Esophagus squamous epithelium (tissue), 4 donors: ENCODE data around the gene ACACA.

Experiments used
- POLR2A ChIP-seq, 4 donors: fragments of 450-650 bp; IDR thresholded peaks; one replicate each; pipeline ENCODE4 v1.6.1; 2017; ENCODE audit warnings: antibody characterized with exemption in 4 of 4, mild to moderate bottlenecking in 4 of 4, moderate library complexity in 3 of 4
- TF ChIP-seq, protein P1 (sequence below), 6 experiments: fragments of 450-650 bp in 4 of 6; fragments of 200-600 bp in 2 of 6; sonication (generic) in 2 of 6; IDR thresholded peaks; one replicate each; pipeline ENCODE4 v1.5.1; 2016 to 2019; ENCODE audit warnings: antibody characterized with exemption in 6 of 6, mild to moderate bottlenecking in 4 of 6, moderate library complexity in 4 of 6

DNA sequence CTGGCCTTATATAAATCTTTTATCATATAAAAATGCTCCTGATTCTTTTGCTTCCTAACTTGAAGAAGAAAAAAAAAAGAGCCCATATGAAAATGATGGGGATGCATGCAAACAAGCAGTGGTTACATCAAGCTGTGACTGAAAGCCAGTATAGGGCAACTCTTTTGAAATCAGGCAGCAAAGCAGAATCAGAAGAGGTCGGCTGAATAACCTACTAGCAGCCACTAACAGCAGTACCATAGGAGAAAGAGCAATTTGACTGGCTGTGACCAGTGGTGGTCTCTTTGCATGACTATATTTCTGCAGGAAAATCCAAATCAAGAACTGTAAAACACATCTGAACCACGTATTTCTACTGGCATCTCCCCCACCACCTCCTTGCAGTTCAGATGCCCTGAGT is 192.7 kb downstream of the ACACA start:
- no peak for TF ChIP-seq POLR2A (IDR thresholded peaks at IDR 0.05)
- TF ChIP-seq, protein P1, sequence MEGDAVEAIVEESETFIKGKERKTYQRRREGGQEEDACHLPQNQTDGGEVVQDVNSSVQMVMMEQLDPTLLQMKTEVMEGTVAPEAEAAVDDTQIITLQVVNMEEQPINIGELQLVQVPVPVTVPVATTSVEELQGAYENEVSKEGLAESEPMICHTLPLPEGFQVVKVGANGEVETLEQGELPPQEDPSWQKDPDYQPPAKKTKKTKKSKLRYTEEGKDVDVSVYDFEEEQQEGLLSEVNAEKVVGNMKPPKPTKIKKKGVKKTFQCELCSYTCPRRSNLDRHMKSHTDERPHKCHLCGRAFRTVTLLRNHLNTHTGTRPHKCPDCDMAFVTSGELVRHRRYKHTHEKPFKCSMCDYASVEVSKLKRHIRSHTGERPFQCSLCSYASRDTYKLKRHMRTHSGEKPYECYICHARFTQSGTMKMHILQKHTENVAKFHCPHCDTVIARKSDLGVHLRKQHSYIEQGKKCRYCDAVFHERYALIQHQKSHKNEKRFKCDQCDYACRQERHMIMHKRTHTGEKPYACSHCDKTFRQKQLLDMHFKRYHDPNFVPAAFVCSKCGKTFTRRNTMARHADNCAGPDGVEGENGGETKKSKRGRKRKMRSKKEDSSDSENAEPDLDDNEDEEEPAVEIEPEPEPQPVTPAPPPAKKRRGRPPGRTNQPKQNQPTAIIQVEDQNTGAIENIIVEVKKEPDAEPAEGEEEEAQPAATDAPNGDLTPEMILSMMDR (IDR thresholded peaks at IDR 0.05): no peak
